Gastrocnemius medialis (tissue), 4 donors: Measurements from ENCODE around the gene B4GALT2.

ENCODE experiments used
- POLR2A ChIP-seq, 2 donors: fragments of 450-650 bp; IDR thresholded peaks; one replicate each; pipeline ENCODE4 v1.6.1; 2017; ENCODE audit warnings: antibody characterized with exemption in 2 of 2, mild to moderate bottlenecking in 2 of 2, moderate library complexity in 2 of 2
- TF ChIP-seq, protein P1 (sequence below), 5 experiments: fragments of 450-650 bp in 3 of 5; fragments of 200-600 bp in 2 of 5; sonication (generic) in 2 of 5; IDR thresholded peaks in 4 of 5; conservative IDR thresholded peaks in 1 of 5; 1 replicate in 4 of 5; 2 replicates in 1 of 5; pipeline ENCODE4 v1.5.1; 2016 to 2019; ENCODE audit warnings: antibody characterized with exemption in 5 of 5, mild to moderate bottlenecking in 3 of 5, moderate library complexity in 3 of 5

DNA sequence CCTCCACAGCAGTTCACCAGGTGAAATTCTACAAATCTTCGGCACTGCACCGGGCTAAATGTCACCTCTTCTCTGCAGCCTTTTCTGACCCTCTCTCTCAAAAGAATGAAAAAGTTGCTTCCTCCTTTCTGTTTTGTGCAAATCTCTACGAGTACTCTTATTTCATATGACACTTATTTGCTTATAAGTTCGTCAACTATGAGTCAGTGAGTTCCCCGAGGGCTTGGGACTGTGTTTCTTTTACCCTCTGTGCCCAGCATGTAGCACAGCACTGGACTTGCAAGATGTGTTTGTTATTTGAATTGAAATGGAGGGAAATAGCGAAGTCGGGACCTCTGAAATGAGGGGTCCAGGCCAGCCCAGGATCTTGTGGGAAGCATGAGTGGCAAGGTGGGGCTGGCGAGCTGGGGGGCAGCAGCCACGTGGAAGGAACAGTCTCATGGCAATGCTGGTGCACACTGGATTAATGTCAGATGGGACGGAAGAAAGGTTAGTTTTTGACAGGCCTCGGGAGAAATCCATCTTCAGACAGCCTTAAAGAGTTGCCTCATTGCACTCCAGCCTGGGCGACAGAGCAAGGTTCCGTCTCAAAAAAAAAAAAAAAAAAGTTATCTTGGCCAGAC, 46.0 kb downstream of the B4GALT2 start:
- TF ChIP-seq, protein P1, sequence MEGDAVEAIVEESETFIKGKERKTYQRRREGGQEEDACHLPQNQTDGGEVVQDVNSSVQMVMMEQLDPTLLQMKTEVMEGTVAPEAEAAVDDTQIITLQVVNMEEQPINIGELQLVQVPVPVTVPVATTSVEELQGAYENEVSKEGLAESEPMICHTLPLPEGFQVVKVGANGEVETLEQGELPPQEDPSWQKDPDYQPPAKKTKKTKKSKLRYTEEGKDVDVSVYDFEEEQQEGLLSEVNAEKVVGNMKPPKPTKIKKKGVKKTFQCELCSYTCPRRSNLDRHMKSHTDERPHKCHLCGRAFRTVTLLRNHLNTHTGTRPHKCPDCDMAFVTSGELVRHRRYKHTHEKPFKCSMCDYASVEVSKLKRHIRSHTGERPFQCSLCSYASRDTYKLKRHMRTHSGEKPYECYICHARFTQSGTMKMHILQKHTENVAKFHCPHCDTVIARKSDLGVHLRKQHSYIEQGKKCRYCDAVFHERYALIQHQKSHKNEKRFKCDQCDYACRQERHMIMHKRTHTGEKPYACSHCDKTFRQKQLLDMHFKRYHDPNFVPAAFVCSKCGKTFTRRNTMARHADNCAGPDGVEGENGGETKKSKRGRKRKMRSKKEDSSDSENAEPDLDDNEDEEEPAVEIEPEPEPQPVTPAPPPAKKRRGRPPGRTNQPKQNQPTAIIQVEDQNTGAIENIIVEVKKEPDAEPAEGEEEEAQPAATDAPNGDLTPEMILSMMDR (IDR thresholded peaks at IDR 0.05 in 4 of 5, conservative IDR thresholded peaks at IDR 0.05 in 1 of 5), result no peak
- TF ChIP-seq POLR2A (IDR thresholded peaks at IDR 0.05), result no peak
